HCT116 (cell line): ENCODE data around the gene FOXK1. TPM values are rescaled to one million over a fixed set of nuclear protein-coding genes. Genes with fewer than 3 reads are reported as not detected.

Experiments
- ATAC-seq: fragments of 200-7000 bp; cut with Tn5 transposase; 2 replicates; pipeline ENCODE4 v1.9.1; 2020; ENCODE audit warnings: mild to moderate bottlenecking, moderate library complexity
- BruUV-seq: library from RNA; stranded (reverse); fragments of 400-500 nt; replicated peaks from 2 replicates; lab custom pipeline; 2021; lab: Mats Ljungman, UMichigan
- CTCF ChIA-PET: fragments of 300-600 bp; sonication (Branson Sonifier 250); formaldehyde crosslinking; loops from one replicate; lab custom pipeline; 2021; ENCODE audit warnings: antibody characterized with exemption; lab: Charles Lee
- POLR2A ChIA-PET: fragments of 300-600, 350-600 bp; sonication (Branson Sonifier 250); formaldehyde crosslinking; loops from one replicate; lab custom pipeline; 2021; ENCODE audit warnings: antibody characterized with exemption; lab: Charles Lee
- RAD21 ChIA-PET, 2 experiments: fragments of 300-600 bp; sonication (Branson Sonifier 250); formaldehyde crosslinking; loops; one replicate each; lab custom pipeline; 2023; ENCODE audit warnings: low total read pairs in 2 of 2; ENCODE audit not compliant: uncharacterized antibody in 2 of 2, unreplicated experiment in 2 of 2, low non-redundant PET in 1 of 2; lab: Charles Lee
- DNase-seq: peaks from one replicate; pipeline ENCODE4 v3.0.0-alpha.2; 2010; ENCODE audit warnings: low read depth, low spot score
- H2AFZ ChIP-seq: fragments of 200-600 bp; shearing (Covaris generic), sonication (generic); 2 replicates; pipeline ENCODE4 v1.6.1; 2017; ENCODE audit warnings: low read depth, mixed run types, mixed read lengths, antibody characterized with exemption, low read length; ENCODE audit not compliant: poor library complexity, severe bottlenecking
- H3K27ac ChIP-seq: 2 replicates; pipeline ENCODE4 v1.5.1; 2012; ENCODE audit warnings: low read depth, low read length
- H3K27me3 ChIP-seq: fragments of 200-600 bp; sonication (generic); 2 replicates; pipeline ENCODE4 v1.6.1; 2016; ENCODE audit warnings: mixed run types, low read length, mixed read lengths; ENCODE audit not compliant: insufficient read depth
- H3K36me3 ChIP-seq, 2 experiments: fragments of 200-500 bp in 1 of 2; fragments of 200-600 bp in 1 of 2; sonication (Bioruptor generic) in 1 of 2; sonication (generic) in 1 of 2; 2 replicates each; pipeline versions ENCODE4 v1.5.1 to v1.6.1; 2014 to 2016; ENCODE audit warnings: low read length in 2 of 2, inconsistent platforms in 1 of 2, mixed read lengths in 1 of 2, mixed run types in 1 of 2; ENCODE audit not compliant: insufficient read depth in 2 of 2, control insufficient read depth in 1 of 2
- H3K4me1 ChIP-seq, 2 experiments: fragments of 200-600 bp in 1 of 2; sonication (generic) in 1 of 2; 2 replicates each; pipeline versions ENCODE4 v1.5.1 to v1.6.1; 2012 to 2017; ENCODE audit warnings: low read length in 2 of 2, inconsistent platforms in 1 of 2, mild to moderate bottlenecking in 1 of 2, mixed read lengths in 1 of 2, mixed run types in 1 of 2, moderate library complexity in 1 of 2; ENCODE audit not compliant: insufficient read depth in 2 of 2, control insufficient read depth in 1 of 2
- H3K4me2 ChIP-seq: fragments of 200-600 bp; sonication (generic); 2 replicates; pipeline ENCODE4 v1.6.1; 2017; ENCODE audit warnings: mixed run types, low read length, mixed read lengths
- H3K4me3 ChIP-seq, 2 experiments: fragments of 200-600 bp in 1 of 2; sonication (generic) in 1 of 2; replicated peaks in 1 of 2; 2 replicates each; pipeline ENCODE4 v1.5.1; 2011 to 2016; ENCODE audit warnings: low read length in 2 of 2, control low read depth in 1 of 2, low read depth in 1 of 2, mild to moderate bottlenecking in 1 of 2, mixed read lengths in 1 of 2, mixed run types in 1 of 2
- H3K79me2 ChIP-seq: fragments of 200-600 bp; sonication (generic); 2 replicates; pipeline ENCODE4 v1.6.1; 2017; ENCODE audit warnings: mild to moderate bottlenecking, mixed run types, low read length, moderate library complexity, mixed read lengths; ENCODE audit not compliant: insufficient read depth
- H3K9ac ChIP-seq: fragments of 200-600 bp; sonication (generic); 2 replicates; pipeline ENCODE4 v1.6.1; 2016; ENCODE audit warnings: low read length, mixed read lengths
- H3K9me2 ChIP-seq: fragments of 200-600 bp; sonication (generic), shearing (Covaris generic); 2 replicates; pipeline ENCODE4 v1.6.1; 2017; ENCODE audit warnings: mixed run types, mild to moderate bottlenecking, moderate library complexity; ENCODE audit not compliant: insufficient read depth
- H3K9me3 ChIP-seq, 2 experiments: fragments of 200-500 bp in 1 of 2; fragments of 200-600 bp in 1 of 2; sonication (Bioruptor generic) in 1 of 2; sonication (generic) in 1 of 2; 2 replicates each; pipeline ENCODE4 v1.6.1; 2014 to 2017; ENCODE audit warnings: low read length in 2 of 2, mixed read lengths in 2 of 2, inconsistent platforms in 1 of 2, low read depth in 1 of 2, mild to moderate bottlenecking in 1 of 2, mixed run types in 1 of 2, moderate library complexity in 1 of 2; ENCODE audit not compliant: control insufficient read depth in 1 of 2, insufficient read depth in 1 of 2
- H4K20me1 ChIP-seq: fragments of 200-600 bp; sonication (generic), shearing (Covaris generic); 2 replicates; pipeline ENCODE4 v1.6.1; 2017; ENCODE audit warnings: mixed run types, mild to moderate bottlenecking, moderate library complexity; ENCODE audit not compliant: insufficient read depth
- CEBPB ChIP-seq: IDR thresholded peaks from 2 replicates; pipeline ENCODE4 v1.6.1; 2012; ENCODE audit warnings: low read depth
- EGR1 ChIP-seq: IDR thresholded peaks from 2 replicates; pipeline ENCODE4 v1.6.1; 2012; ENCODE audit warnings: low read depth
- ELF1 ChIP-seq: IDR thresholded peaks from 2 replicates; pipeline ENCODE4 v1.6.1; 2012; ENCODE audit warnings: low read depth, borderline replicate concordance
- EZH2phosphoT487 ChIP-seq: fragments of 200-600 bp; IDR thresholded peaks from 2 replicates; pipeline ENCODE4 v1.6.1; 2018; ENCODE audit warnings: antibody characterized with exemption, borderline replicate concordance
- POLR2A ChIP-seq: IDR thresholded peaks from 2 replicates; pipeline ENCODE4 v1.7.0; 2011; ENCODE audit warnings: borderline replicate concordance; ENCODE audit not compliant: insufficient read depth, insufficient read length; ENCODE audit errors: extremely low read depth
- RAD21 ChIP-seq: IDR thresholded peaks from 2 replicates; pipeline ENCODE4 v1.6.1; 2012; ENCODE audit warnings: low read depth, mild to moderate bottlenecking
- SP1 ChIP-seq: IDR thresholded peaks from 2 replicates; pipeline ENCODE4 v1.6.1; 2012; ENCODE audit warnings: low read depth
- SRF ChIP-seq: IDR thresholded peaks from 2 replicates; pipeline ENCODE4 v1.6.1; 2012; ENCODE audit warnings: low read depth
- YY1 ChIP-seq: IDR thresholded peaks from 2 replicates; pipeline ENCODE4 v1.6.1; 2011; ENCODE audit warnings: low read length, low read depth, moderate library complexity, mild to moderate bottlenecking; ENCODE audit not compliant: insufficient replicate concordance; ENCODE audit errors: extremely low read depth
- ZBTB33 ChIP-seq: IDR thresholded peaks from 2 replicates; pipeline ENCODE4 v1.6.1; 2011; ENCODE audit warnings: mild to moderate bottlenecking, low read length, moderate library complexity; ENCODE audit not compliant: insufficient replicate concordance; ENCODE audit errors: extremely low read depth
- ZNF274 ChIP-seq: fragments of 200-500 bp; sonication (Bioruptor generic); IDR thresholded peaks from 2 replicates; pipeline ENCODE4 v1.6.1; 2014; ENCODE audit warnings: mild to moderate bottlenecking, low read depth, low read length, inconsistent platforms
- intact Hi-C: fragments of 100-400 bp; cut with micrococcal nuclease; formaldehyde crosslinking; loops from 2 replicates; pipeline ENCODE4 v1.10.0; 2022
- total RNA-seq: library from RNA; stranded (reverse); gene quantifications from one replicate; pipeline ENCODE4 v1.2.1, GENCODE V29; 2021; ENCODE audit not compliant: unreplicated experiment
- TF ChIP-seq, protein P1 (sequence below): IDR thresholded peaks from 2 replicates; pipeline ENCODE4 v1.6.1; 2012; ENCODE audit warnings: low read depth
- TF ChIP-seq, protein P2 (sequence below), 3 experiments: fragments of 200-600 bp in 1 of 3; sonication (generic) in 1 of 3; IDR thresholded peaks in 2 of 3; conservative IDR thresholded peaks in 1 of 3; 2 replicates each; pipeline ENCODE4 v1.5.1; 2012 to 2017; ENCODE audit warnings: low read depth in 2 of 3, low read length in 2 of 3, antibody characterized with exemption in 1 of 3, borderline replicate concordance in 1 of 3, control low read depth in 1 of 3, mild to moderate bottlenecking in 1 of 3, mixed read lengths in 1 of 3, mixed run types in 1 of 3, moderate library complexity in 1 of 3; ENCODE audit not compliant: insufficient read depth in 1 of 3
- TF ChIP-seq, protein P3 (sequence below): IDR thresholded peaks from 2 replicates; pipeline ENCODE4 v1.6.1; 2012
- TF ChIP-seq, protein P4 (sequence below): IDR thresholded peaks from 2 replicates; pipeline ENCODE4 v1.6.1; 2012

Gene FOXK1
- total RNA-seq, 1 experiment from 2014 or later, result 60.5 TPM

GRCh38 chr7:4751398-4751947, 69.4 kb downstream of the FOXK1 start:
- intact Hi-C loops, result loop anchor here (5.0 kb wide), 1 partner anchor 119 kb away; no protein-coding TSS in a partner anchor
- POLR2A ChIA-PET, result no interaction called here
- CTCF ChIA-PET, result no interaction called here
- H3K79me2 ChIP-seq, result peaks cover 57% of the 10 kb centered on the region
- H3K4me3 ChIP-seq, result no peak overlapping the region
- RAD21 ChIA-PET, result no interaction called here
- peaks cover 11 to 15% of the 10 kb centered on the region in 2 experiments for H3K36me3 ChIP-seq
- H3K4me1 ChIP-seq, result peaks cover 0 to 9% of the 10 kb centered on the region in 2 experiments; a peak in 1 of 4 replicates
- no peaks in the 10 kb centered on the region for H3K9me3 ChIP-seq
- DNase-seq, result no peak
- H3K9me2 ChIP-seq, result no peaks in the 10 kb centered on the region
- no peak overlapping the region for H3K27ac ChIP-seq
- H2AFZ ChIP-seq, result no peak overlapping the region
- no peaks in the 10 kb centered on the region for H4K20me1 ChIP-seq
- no TSS peak for BruUV-seq
- H3K27me3 ChIP-seq, result no peaks in the 10 kb centered on the region
- no peak for TF ChIP-seq ZBTB33
- TF ChIP-seq SP1, result no peak
- TF ChIP-seq POLR2A, result no peak
- TF ChIP-seq, protein P1, sequence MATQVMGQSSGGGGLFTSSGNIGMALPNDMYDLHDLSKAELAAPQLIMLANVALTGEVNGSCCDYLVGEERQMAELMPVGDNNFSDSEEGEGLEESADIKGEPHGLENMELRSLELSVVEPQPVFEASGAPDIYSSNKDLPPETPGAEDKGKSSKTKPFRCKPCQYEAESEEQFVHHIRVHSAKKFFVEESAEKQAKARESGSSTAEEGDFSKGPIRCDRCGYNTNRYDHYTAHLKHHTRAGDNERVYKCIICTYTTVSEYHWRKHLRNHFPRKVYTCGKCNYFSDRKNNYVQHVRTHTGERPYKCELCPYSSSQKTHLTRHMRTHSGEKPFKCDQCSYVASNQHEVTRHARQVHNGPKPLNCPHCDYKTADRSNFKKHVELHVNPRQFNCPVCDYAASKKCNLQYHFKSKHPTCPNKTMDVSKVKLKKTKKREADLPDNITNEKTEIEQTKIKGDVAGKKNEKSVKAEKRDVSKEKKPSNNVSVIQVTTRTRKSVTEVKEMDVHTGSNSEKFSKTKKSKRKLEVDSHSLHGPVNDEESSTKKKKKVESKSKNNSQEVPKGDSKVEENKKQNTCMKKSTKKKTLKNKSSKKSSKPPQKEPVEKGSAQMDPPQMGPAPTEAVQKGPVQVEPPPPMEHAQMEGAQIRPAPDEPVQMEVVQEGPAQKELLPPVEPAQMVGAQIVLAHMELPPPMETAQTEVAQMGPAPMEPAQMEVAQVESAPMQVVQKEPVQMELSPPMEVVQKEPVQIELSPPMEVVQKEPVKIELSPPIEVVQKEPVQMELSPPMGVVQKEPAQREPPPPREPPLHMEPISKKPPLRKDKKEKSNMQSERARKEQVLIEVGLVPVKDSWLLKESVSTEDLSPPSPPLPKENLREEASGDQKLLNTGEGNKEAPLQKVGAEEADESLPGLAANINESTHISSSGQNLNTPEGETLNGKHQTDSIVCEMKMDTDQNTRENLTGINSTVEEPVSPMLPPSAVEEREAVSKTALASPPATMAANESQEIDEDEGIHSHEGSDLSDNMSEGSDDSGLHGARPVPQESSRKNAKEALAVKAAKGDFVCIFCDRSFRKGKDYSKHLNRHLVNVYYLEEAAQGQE, result no peak
- TF ChIP-seq CEBPB, result no peak
- TF ChIP-seq, protein P2, sequence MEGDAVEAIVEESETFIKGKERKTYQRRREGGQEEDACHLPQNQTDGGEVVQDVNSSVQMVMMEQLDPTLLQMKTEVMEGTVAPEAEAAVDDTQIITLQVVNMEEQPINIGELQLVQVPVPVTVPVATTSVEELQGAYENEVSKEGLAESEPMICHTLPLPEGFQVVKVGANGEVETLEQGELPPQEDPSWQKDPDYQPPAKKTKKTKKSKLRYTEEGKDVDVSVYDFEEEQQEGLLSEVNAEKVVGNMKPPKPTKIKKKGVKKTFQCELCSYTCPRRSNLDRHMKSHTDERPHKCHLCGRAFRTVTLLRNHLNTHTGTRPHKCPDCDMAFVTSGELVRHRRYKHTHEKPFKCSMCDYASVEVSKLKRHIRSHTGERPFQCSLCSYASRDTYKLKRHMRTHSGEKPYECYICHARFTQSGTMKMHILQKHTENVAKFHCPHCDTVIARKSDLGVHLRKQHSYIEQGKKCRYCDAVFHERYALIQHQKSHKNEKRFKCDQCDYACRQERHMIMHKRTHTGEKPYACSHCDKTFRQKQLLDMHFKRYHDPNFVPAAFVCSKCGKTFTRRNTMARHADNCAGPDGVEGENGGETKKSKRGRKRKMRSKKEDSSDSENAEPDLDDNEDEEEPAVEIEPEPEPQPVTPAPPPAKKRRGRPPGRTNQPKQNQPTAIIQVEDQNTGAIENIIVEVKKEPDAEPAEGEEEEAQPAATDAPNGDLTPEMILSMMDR (IDR thresholded peaks at IDR 0.05 in 2 of 3, conservative IDR thresholded peaks at IDR 0.05 in 1 of 3; ENCODE audit: borderline replicate concordance in 1 of 3, insufficient read depth in 1 of 3, low read depth in 2 of 3, low read length in 2 of 3), result no peak
- TF ChIP-seq, protein P3, sequence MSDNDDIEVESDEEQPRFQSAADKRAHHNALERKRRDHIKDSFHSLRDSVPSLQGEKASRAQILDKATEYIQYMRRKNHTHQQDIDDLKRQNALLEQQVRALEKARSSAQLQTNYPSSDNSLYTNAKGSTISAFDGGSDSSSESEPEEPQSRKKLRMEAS, result no peak
- no peak for TF ChIP-seq ZNF274
- TF ChIP-seq EZH2phosphoT487, result no peak
- no peak for TF ChIP-seq EGR1
- TF ChIP-seq, protein P4, sequence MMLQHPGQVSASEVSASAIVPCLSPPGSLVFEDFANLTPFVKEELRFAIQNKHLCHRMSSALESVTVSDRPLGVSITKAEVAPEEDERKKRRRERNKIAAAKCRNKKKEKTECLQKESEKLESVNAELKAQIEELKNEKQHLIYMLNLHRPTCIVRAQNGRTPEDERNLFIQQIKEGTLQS, result no peak
- no peak for TF ChIP-seq YY1
- TF ChIP-seq SRF, result no peak
- TF ChIP-seq RAD21, result no peak
- TF ChIP-seq ELF1, result no peak
- ATAC-seq, result no peak
- no peak overlapping the region for H3K9ac ChIP-seq
- no peak overlapping the region for H3K4me2 ChIP-seq
